Ureter (tissue), 1 donor: ENCODE measurements around the gene PDE9A. TPM values are rescaled to one million over a fixed set of nuclear protein-coding genes. Genes with fewer than 3 reads are reported as not detected.
"Not testable (repeated sequence)": the region's sequence is repeated elsewhere in the genome, so short reads cannot be mapped to it uniquely, and the experiment has no call there.

Experiments used
- DNase-seq: peaks from one replicate; pipeline ENCODE4 v3.0.0-alpha.2; 2020; ENCODE audit warnings: low spot score
- total RNA-seq: library from RNA; stranded (reverse); gene quantifications from one replicate; pipeline ENCODE4 v1.2.4, GENCODE V29; 2023
- donor health status: DM: yes; HTN: yes; CAD: no.

Gene PDE9A
- total RNA-seq, result 26.1 TPM

DNA sequence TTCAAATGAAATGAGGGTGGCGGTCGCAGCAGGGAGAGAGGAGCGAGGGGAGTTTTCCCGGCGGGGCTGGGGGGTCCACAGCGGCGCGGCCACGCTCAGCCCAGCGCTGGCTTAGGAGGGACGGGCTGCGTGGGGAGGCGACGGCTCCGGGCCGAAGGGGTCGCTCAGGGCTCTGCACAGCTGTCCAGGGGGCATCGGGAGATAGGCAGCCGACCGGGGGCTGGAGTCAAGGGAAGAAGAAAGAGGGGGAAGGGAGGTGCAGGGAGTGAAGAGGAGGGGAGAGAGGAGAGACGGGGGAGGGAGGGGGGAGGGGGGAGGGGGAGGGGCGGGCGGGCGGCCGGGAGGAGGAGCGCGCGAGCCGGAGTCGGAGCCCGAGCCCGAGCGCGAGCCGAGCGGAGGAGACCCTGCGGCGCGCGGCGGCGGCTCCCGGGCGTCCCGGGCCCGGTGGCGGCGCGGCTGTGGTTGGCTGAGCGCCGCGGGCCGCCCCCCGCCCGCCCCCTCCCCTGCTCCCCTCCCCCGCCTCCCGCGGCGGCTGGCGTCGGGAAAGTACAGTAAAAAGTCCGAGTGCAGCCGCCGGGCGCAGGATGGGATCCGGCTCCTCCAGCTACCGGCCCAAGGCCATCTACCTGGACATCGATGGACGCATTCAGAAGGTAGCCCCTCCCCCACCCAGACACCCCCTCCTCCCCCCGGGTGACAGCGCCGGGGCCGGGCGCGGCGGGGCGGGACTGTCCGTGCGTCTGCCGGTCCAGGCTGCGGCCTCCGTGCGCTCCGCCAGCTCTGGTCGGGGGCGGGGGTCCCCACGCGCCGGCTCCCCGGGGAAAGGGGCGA, at the start of gene PDE9A:
Gene PDE9A (plus strand): TSS at position 391 of the 831 bp plus-strand sequence. CDS start 194 bp downstream, at position 585.
- DNase-seq, result no peak

DNA sequence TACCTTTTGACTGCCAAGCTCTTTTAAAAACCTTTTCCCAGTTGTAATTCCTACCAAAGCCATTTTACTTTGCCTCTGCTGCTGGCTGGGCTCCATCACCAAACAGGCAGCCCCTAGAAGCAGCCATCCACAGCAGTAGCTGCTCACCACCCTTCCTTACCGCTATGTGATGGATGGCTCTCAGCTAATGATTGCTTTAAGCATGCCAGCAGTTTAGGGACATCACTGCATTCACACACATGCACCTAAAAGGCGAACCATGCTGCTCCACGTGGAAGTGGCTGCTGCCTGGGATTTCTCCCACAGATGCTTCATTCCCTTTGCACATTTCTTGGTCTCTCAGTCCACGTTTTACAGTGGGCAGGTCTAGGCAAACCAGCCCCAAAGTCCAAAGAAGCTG, 46.3 kb upstream of the PDE9A start:
- DNase-seq, result no peak

DNA sequence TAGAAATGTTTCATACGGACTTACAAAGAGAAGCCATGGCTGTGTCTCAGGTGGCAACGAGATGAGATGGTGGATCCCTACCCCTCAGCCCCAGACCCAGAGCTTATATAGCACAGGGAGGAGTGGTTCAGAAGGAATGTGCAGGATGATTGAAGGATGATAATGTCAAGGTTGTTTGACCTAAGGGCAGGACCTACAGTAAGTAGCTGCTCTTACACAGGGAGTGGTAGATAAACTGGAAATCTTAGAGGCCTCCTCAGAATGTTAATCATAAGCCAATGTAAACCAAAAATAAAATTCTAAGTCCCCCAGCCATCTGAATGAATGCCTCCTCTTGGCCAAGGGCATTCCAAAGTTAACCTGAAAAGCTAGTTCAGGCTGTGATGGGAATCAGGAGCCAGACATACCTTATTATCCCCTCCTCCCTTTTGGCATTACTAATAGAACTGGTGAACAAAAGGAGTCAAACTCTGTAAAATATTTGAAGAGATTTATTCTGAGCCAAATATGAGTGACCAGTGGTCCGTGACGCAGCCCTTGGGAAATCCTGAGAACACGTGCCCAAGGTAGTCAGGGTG, 45.8 kb upstream of the PDE9A start:
- no peak for DNase-seq

DNA sequence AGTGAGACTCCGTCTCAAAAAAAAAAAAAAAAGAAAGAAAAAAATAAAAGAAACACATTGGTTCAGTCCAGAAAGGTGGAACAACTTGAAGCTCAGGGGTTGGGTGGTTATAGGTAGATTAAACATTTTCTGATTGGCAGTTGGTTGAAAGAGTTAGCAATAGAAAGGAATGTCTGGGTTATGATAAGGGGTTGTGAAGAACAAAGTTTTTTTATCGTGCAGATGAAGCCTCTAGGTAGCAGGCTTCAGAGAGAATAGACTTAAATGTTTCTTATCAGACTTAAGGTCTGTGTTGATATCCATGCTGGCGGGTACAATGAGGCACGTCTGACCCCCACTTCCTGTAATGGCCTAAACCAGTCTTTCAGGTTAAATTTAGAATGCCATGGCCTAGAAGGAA, 45.0 kb upstream of the PDE9A start:
- no peak for DNase-seq

DNA sequence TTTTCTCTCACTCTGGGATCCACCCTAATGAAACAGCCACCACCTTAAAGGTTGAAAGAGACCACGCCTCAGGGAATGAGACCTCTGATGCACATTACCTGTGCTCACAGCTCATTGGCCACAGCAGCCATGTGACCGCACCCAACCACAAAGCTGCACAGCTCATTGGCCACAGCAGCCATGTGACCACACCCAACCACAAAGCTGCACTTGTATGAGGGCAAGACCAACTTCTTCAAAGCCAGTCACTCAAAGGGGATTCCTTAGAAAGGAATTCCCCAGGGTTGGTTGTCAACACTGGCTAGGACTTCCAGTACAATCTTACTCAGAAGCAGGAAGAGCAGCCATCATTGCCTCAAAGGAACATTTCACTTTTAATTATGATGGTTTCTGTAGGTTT, 43.6 kb upstream of the PDE9A start:
- no peak for DNase-seq

DNA sequence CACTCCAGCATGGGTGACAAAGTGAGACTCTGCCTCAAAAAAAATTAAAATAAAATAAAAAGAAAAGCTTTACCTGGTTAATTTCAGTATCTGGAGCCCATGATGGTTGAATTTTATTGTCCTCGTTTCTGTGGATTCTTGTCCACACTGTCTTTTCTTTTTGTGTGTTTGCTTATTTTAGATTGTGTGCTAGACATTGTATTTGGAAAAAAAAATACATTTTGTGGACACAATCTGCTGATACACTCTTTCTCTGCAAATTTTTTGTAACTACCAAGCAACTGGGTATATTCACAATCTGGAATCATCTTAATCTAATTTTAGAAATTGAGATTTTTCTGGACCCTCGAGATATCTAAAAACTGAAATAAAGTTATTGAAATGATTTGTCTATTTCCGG, 41.6 kb upstream of the PDE9A start:
- no peak for DNase-seq

DNA sequence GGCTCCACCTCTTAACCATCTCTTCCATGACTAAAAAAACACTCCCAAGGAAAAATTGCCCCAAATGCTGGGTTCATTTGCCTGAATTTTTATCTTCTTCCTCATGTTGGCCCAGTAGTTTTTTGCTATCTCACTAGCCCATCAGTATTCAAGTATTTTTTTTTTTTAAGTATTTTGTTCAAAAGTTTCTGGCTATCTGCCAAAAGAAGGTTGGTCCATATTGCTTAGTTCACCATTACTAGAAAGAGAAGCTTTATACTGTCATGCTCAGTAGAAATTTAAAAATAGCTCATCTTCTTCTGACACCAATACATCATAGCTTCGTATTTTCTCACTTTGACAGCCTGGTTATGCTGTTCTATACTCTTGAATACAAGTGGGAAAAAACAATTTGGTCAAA, 41.0 kb upstream of the PDE9A start:
- no peak for DNase-seq

DNA sequence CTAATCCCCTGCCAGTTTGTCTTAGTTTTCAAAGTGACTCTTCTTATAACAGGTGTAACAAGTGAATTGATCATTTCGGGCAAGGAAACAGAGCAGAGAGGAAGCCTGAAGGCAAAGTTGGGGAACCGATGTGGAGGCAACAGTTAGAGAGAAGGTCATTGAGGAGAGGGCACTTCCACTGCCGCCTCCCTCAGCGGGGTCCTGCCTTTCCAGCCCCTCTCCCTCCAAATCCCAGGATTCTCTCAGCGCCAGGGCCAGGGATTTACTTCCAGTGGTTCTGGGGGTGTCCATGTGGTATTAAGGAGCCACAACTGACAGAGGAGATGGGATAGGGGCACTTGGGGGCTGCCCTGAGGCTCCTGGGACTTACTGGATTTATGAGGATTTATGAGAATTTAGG, 39.7 kb upstream of the PDE9A start:
- DNase-seq, result no peak

DNA sequence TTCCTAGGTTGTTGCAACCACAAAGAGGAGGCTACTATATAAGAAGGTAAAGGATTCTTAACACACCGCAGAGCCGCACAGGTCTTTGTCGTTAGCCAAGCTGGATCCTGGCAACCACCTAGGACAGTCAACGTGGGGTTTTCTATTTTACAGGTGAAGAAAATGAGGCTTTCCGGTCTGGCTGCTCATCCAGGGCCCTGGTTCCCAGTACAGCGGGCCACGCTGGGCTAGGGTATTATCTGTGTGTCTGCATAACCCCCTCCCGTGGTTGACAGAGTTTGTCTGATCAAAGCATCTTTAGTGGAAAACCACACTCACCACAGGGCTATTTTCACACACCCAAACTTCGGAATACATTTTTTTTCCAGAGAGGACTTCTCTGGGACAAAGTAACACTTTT, 39.0 kb upstream of the PDE9A start:
- DNase-seq, result no peak

DNA sequence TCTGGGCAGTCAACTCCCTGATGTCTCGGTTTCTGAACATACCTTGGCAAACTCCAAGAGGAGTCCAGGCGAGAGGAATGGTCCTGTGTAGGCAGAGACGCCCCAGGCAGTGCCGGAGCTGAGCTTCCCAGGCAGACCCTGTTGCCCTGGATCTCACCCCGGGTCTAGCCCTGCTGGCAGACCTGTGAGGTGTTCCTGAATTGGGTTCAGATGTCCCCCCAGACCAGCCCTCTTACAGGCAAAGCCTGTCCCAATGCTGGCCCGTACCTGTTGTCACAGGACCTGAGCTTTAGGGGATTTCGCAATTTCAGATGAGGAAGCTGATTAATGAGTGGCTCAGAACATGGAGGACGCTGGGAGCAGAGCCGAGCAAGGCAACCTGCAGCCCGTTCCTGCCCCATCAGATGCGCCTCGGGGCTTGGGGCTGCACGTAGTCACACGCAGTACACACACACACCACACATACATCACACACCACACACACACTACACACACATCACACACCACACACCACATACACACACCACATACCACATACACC, 38.5 kb upstream of the PDE9A start:
- DNase-seq, result peak; percentile 72

DNA sequence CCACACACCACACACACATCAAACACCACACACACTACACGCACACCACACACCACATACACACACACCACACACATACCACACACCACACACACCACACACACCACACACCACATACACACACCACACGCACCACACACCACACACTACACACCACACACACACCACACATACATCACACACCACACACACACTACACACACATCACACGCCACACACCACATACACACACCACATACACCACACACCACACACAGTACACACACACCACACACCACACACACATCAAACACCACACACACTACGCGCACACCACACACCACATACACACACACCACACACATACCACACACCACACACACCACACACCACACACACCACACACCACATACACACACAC, 38.0 kb upstream of the PDE9A start:
- not testable (repeated sequence) for DNase-seq

DNA sequence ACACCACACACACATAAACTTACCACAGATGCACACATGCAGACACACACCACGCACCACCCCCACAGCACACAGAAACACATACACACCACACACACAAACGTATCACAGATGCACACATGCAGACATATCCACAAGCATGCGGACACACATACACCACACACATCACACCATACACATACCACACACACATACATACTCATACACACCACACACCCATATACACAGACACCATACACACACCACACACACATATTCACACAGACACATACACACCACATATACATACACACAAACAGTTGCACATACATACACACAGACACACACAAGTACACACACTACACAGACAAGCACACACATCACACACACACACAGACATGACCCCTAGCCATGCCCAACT, 37.5 kb upstream of the PDE9A start:
- no peak for DNase-seq

DNA sequence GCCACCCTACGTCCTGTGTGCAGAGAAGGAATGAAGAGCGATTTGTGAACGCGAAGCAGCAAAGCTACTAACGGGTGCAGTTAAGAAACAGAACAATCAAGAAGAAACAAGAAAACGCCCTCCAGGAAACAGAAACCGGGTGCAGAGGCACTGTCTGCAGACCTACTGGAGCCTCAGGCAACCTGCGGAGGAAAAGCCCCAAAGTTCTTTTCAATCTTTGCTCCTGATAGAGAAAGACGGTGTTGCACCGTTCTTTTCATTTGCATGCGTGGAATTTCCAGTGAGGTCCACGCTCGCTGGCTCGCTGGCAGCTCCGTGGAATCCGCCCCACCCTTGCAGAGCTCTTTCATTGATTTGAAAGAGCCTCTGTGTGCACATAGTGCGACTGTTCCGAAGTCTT, 37.0 kb upstream of the PDE9A start:
- DNase-seq, result no peak

DNA sequence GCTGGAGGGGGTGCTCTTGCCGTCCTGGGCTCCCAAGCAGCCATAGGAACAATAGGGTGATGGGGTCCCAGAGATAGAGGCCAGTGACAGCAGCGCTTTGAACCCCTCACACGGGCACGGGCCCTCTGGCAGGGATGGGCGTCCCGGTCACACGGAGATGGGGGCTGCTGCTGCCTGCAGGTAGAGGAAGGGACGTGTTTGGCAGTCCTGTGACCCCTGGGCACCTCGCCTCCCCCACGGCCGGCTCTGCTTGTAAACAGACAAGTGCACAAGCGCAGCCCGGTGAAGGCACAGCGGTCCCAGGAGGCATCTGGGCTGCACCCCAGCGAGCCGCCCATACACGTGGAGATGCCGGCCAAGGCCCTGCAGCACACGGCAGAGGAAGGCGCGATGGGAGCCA, 36.5 kb upstream of the PDE9A start:
- no peak for DNase-seq

DNA sequence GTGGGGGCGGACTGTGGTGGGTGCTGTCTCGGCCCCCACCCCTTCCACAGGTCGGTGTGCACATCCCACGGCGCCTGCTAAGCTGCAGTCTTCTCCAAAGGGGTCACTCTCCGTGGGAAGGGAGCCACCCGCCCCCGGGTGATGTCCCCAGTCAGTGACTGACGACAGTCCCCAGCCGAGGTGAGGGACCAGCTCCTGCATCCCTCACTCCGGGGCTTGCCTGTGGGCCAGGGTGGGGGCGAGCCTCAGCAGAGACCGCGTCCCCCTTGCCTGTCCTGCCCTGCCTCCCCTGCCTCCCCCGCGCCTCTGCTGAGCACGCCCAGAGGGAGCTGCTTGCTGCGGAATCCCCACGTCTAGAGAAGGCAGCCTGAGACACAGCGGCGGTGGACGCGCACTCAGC, 35.9 kb upstream of the PDE9A start:
- no peak for DNase-seq

DNA sequence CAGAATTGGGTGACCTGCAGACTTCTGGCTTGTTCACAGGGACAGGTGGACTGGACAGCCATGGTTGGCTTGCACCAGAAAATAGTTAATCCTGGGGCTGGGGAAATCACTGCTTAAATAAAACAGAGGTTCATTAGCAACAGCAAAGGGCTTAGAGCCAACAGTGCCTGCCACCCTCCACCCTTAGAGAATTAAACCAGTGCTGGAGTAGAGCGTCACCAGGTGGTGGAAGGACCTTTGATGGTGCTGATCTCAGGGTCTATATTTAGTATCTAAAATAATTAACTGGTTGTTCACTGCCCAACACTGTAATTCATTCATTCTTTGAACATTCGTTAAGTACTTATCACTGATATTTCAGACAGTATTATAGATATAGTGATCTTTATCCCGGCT, 34.7 kb upstream of the PDE9A start:
- DNase-seq, result no peak

DNA sequence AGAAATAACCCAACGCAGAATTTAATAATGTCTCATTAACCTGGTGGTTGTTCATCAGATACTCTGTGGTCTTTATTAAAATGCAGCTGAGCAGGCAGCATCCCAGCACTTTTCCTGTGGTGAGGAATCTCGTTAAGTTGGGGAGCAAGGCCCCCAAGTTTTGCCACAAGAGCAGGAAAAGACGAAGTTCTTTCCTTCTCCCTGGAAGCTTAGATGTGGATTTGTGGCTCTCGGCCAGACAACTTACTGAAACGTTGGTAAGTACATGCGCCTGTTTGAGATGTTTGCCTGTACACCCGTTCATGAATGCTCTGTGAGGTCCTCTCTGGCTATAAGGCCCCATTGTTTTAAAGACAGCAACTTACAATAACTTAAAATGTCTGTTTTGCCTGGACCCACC, 34.3 kb upstream of the PDE9A start:
- DNase-seq, result no peak

DNA sequence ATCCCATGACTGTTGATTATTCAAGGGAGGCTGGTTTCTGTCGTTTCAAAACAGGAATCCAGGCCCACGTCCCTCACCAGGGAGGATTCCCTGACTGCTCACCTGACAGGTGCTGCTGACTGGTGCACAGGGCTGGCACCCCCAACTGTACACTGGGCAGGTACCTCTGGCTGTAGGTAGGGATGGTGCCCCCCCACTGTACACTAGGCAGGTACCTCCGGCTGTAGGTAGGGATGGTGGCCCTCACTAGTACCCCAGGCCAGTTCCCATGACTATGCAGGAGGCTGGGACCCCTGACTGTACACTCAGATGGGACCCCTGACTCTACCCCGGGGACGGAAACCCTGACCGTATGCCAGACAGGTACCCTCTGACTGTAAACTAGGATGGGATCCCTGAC, 33.6 kb upstream of the PDE9A start:
- no peak for DNase-seq

DNA sequence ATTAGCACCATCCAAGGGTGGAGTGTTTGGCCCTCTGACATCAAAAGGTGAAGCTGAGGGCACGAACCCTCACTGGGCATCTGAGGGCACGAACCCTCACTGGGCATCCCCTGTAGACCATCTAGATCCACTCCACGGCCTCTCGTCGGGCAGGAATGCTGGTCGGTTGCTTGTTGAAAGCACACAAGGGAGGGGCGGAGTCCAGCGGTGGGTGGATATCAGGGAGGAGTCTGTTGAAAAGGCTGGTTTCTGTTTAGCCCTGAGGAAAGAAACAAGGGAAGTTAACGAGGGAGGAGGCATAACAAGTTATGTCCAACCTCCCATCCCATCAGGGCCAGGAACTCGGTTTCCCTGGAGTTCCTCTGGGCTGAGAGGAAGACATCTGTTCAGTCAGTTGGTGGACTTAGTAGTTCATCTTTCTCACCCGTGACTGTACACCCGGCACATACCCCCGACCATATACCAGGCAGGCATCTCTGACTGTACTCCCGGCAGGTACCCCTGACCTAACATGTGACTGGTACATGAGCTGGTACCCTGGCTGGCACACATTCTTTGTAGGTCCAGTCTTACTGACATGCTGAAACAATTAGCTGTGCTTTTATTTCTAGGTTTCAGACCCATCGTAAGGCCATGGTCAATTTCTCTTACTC, 32.1 kb upstream of the PDE9A start:
- DNase-seq, result peak; percentile 61

DNA sequence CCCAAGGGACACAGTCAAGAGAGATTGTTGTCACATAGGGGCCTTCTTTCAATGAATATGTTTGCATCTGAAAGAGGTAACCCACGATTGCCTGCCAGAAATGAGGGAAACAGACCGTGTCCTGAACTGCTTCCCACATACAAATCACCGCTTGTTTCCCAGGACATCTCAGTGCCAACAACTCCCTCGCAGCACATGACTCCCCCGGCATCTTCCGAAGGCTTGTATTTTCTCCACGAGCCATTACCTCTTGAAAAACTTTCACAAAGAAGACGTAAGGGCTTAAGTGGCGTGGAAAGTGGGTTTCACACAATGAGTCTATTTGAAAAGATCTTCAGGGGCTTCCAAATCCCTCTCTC, 31.6 kb upstream of the PDE9A start:
- DNase-seq, result no peak

DNA sequence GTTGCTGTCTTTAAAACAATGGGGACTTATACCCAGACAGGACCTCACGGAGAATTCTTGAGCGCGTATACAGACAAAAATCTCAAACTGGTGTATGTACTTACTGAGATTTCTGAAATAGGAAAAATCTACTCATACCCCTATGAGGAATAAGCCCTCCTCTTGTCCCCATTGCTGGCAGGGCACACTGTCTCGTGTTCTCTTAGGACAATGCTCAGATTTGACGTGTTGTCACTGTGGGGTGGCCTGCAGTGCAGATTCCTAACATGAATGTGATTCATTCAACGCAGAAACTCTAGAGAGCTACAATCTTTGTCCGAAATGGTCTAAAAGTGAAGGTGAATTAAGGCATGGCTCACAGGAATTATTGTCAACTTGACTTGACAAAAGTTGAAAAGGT, 31.1 kb upstream of the PDE9A start:
- DNase-seq, result no peak

DNA sequence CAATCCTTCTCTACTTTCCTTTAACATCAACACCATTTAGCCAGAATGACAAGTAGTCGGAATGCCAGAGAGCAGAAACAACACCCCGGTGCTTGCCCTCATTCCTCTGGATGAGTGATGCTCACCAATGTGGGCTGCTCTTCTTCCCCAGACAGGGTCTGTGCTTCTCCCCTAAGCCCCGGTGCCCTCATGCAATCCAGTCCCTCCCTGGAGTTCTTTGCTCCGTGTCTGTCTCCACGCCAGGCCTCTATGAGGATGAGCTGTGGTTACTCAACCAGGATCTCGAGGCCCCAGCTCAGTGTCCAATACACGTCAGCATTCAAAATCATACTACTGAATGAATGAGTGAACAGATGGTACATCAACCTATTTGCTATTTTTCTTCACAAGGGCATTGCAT, 29.7 kb upstream of the PDE9A start:
- DNase-seq, result no peak
